ENCODE results near the gene RAN. TPM values are rescaled to one million over a fixed set of nuclear protein-coding genes. Genes with fewer than 3 reads are reported as not detected.
A peak's percentile ranks its signal among the peaks of the same experiment; 100 is the strongest.

Gene RAN
- total RNA-seq, 6 experiments from 2014 or later: 1,033 to 1,278 (median 1,071) TPM

DNA sequence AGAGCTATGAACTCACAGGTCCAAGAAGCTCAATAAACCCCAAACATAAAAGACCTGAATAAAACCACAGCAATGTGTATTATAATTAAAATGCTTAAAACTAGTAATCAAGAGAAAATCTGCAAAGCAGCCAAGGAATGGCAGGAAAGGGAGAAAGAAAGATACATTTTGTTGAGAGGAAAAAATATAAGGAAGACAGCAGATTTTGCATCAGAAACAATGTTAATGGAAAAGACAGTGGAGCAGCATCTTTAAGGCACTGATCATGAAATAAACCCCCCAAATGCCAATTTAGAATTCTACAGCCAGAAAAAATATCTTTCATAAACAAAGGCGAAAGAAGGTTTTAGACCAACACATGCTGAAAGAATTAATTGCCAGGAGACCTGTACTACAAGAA, 39.3 kb downstream of the RAN start:
- no peaks in the 10 kb centered on the region for H3K9me3 Mint-ChIP-seq
- H3K27ac Mint-ChIP-seq: no peak overlapping the region
- peaks cover 3% of the 10 kb centered on the region for H3K4me1 Mint-ChIP-seq (ENCODE audit: low read depth)
- no peaks in the 10 kb centered on the region for H3K36me3 Mint-ChIP-seq (ENCODE audit: low read depth)
- no peak for DNase-seq
- TF ChIP-seq, protein P1, sequence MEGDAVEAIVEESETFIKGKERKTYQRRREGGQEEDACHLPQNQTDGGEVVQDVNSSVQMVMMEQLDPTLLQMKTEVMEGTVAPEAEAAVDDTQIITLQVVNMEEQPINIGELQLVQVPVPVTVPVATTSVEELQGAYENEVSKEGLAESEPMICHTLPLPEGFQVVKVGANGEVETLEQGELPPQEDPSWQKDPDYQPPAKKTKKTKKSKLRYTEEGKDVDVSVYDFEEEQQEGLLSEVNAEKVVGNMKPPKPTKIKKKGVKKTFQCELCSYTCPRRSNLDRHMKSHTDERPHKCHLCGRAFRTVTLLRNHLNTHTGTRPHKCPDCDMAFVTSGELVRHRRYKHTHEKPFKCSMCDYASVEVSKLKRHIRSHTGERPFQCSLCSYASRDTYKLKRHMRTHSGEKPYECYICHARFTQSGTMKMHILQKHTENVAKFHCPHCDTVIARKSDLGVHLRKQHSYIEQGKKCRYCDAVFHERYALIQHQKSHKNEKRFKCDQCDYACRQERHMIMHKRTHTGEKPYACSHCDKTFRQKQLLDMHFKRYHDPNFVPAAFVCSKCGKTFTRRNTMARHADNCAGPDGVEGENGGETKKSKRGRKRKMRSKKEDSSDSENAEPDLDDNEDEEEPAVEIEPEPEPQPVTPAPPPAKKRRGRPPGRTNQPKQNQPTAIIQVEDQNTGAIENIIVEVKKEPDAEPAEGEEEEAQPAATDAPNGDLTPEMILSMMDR (IDR thresholded peaks at IDR 0.05): no peak
- H3K27me3 Mint-ChIP-seq (ENCODE audit: insufficient read depth): peaks cover 3% of the 10 kb centered on the region
- no peak overlapping the region for H3K4me3 Mint-ChIP-seq

DNA sequence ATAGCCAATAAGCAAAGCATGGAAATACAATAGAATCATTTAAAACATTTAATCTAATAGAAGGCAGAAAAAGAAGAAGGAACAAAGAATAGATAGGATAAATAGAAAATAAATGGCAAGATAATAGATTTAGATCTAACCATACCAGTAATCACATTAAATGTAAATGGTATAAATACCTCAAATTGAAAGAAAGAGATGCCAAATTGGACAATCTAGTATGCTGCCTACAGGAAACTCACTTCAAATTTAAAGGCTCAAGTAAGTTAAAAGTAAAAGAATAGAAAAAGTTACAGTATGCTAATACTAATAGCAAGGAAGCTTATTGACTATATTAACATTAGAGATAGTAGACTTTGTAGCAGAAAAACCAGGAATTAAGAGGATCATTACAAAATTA, 40.1 kb downstream of the RAN start:
- TF ChIP-seq, protein P1 (IDR thresholded peaks at IDR 0.05): no peak
- no peak for DNase-seq
- H3K4me3 Mint-ChIP-seq: no peak overlapping the region
- peaks cover 10% of the 10 kb centered on the region for H3K27me3 Mint-ChIP-seq (ENCODE audit: insufficient read depth)
- no peaks in the 10 kb centered on the region for H3K9me3 Mint-ChIP-seq
- H3K27ac Mint-ChIP-seq: no peak overlapping the region
- H3K4me1 Mint-ChIP-seq (ENCODE audit: low read depth): peaks cover 7% of the 10 kb centered on the region
- no peaks in the 10 kb centered on the region for H3K36me3 Mint-ChIP-seq (ENCODE audit: low read depth)

DNA sequence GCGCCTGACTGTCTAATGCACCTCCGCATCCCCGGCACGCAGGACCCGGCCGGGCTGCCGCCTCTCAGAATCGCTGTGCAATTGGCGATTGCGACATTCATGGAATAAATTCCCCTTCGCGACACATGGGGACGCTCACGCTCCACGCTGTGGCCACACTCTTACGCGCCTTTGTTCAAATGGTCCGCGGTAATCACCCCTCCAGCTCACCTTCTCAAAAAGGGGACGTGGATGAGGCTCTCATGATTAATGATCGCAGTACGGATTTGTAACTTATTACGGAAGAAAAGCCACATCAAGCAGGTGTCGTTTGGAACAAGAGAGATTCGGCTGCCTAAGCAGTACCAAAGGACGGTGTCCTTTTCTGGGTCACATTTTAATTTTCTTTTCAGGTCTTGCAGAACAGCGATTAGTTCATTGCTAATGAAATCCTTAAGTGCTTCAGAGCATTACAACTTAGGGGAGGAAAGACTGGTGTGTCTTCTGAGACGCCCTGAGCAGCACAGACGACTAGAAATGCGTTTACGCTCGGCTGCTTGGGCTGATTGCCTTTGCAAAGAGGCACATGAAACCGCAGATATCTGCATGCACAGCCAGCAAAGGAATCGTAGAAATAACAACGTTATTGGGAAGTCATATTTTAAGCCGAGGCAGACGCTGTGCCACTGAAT, 44.5 kb downstream of the RAN start:
- DNase-seq: no peak
- Mint-ChIP-seq H3K36me3 (ENCODE audit: low read depth) (no peaks in the 10 kb centered on the region), H3K9me3 (no peaks in the 10 kb centered on the region), H3K4me3 (peak overlapping the region; percentile 74), H3K4me1 (ENCODE audit: low read depth) (peaks cover 15% of the 10 kb centered on the region), H3K27ac (no peak overlapping the region), H3K27me3 (ENCODE audit: insufficient read depth) (peaks cover 12% of the 10 kb centered on the region)
- TF ChIP-seq, protein P1 (IDR thresholded peaks at IDR 0.05): peak; percentile 77

DNA sequence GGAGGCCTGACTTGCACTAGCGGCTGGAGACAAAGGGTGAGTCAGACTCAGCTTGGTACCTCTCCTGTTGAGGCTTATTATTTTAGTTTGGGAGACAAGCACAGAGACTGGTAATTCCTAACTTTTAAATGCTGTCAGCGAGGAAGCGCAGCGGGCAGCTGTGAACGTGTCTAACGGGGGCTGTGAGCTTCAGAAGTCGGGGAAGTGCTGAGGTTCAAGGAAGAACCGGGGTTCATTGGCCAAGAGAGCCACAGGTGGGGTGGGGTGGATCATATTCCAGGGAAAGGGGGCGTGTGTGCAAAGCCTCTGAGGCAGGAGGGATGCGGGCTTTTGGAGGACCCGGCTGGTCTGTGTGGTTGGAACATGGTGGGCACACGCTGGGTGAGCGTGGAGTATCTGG, 45.7 kb downstream of the RAN start:
- H3K36me3 Mint-ChIP-seq (ENCODE audit: low read depth): no peaks in the 10 kb centered on the region
- peaks cover 12% of the 10 kb centered on the region for H3K27me3 Mint-ChIP-seq (ENCODE audit: insufficient read depth)

DNA sequence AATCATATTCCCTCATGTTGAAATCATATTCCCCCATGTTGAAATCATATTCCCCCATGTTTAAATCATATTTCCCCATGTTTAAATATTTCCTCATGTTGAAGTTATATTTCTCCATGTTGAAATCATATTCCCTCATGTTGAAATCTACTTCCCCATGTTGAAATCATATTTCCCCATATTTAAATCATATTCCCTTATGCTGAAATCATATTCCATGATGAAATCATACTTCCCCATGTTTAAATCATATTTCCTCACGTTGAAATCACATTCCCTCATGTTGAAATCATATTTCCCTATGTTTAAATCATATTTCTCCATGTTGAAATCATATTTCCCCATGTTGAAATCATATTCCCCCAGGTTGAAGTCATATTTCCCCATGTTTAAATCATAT, 47.2 kb downstream of the RAN start:
- no peak overlapping the region for H3K27ac Mint-ChIP-seq
- no peaks in the 10 kb centered on the region for H3K36me3 Mint-ChIP-seq (ENCODE audit: low read depth)
- peaks cover 15% of the 10 kb centered on the region for H3K4me1 Mint-ChIP-seq (ENCODE audit: low read depth)
- no peak overlapping the region for H3K4me3 Mint-ChIP-seq
- TF ChIP-seq, protein P1 (IDR thresholded peaks at IDR 0.05): no peak
- no peak for DNase-seq
- no peaks in the 10 kb centered on the region for H3K9me3 Mint-ChIP-seq
- H3K27me3 Mint-ChIP-seq (ENCODE audit: insufficient read depth): peaks cover 12% of the 10 kb centered on the region

More for the DNA sequence above, 45.7 kb downstream of the RAN start:
- Mint-ChIP-seq H3K27ac (no peak overlapping the region), H3K4me3 (no peak overlapping the region), H3K4me1 (ENCODE audit: low read depth) (peaks cover 15% of the 10 kb centered on the region), H3K9me3 (no peaks in the 10 kb centered on the region)
- TF ChIP-seq, protein P1 (IDR thresholded peaks at IDR 0.05): no peak
- DNase-seq: no peak

All from HFFc6 (cell line).